K562 treated with DMSO at 1 percent for 24 hours (cell line): ENCODE measurements around the gene EPX. TPM values are rescaled to one million over a fixed set of nuclear protein-coding genes. Genes with fewer than 3 reads are reported as not detected.

Source experiments
- total RNA-seq: library from RNA; unstranded; fragments of 300-600 nt; gene quantifications from 2 replicates; pipeline ENCODE4 v1.2.3, GENCODE V29; 2022; ENCODE audit warnings: low read depth; ENCODE audit not compliant: insufficient read depth

Gene EPX
- total RNA-seq = 0.24 and 0.60 TPM in 2 replicates

GRCh38 chr17:58192612-58193011 lies at the start of gene EPX:
TSS of gene EPX (plus strand) at chr17:58192726. CDS start at chr17:58192847, 121 bp downstream.

GRCh38 chr17:58147930-58148434 lies 44.5 kb upstream of the EPX start, which contains the start of gene OR4D1:
TSS of gene OR4D1 (plus strand) at chr17:58148384. CDS start at chr17:58155154, 6,770 bp downstream.

GRCh38 chr17:58166682-58167081 lies 25.8 kb upstream of the EPX start, which contains the start of gene OR4D2:
TSS of gene OR4D2 (plus strand) at chr17:58166982. CDS start at chr17:58169656, 2,674 bp downstream.

GRCh38 chr17:58219007-58219788 lies 26.7 kb downstream of the EPX start, which contains the start of gene MKS1:
TSS of gene MKS1 (minus strand) at chr17:58219255. CDS start at chr17:58219230, 25 bp downstream.

GRCh38 chr17:58238147-58238634 lies 45.7 kb downstream of the EPX start, which contains the start of gene LPO:
TSS of gene LPO (plus strand) at chr17:58238584. CDS start at chr17:58242980, 4,396 bp downstream.

Other genes starting within 250 kb of the EPX start
- 4.6 and 6.8 TPM in 2 replicates for gene CUEDC1, start 237.3 kb upstream of the EPX start, total RNA-seq
- 22.4 and 24.7 TPM in 2 replicates for gene VEZF1, start 204.5 kb upstream of the EPX start, total RNA-seq
- 125 and 130 TPM in 2 replicates for gene SRSF1, start 185.5 kb upstream of the EPX start, total RNA-seq
- gene DYNLL2, start 109.3 kb upstream of the EPX start, total RNA-seq = 18.2 and 22.0 TPM in 2 replicates
- not detected in 2 replicates for gene OR4D1, start 44.3 kb upstream of the EPX start, total RNA-seq
- gene OR4D2, start 25.7 kb upstream of the EPX start, total RNA-seq = not detected in 2 replicates
- gene MKS1, start 26.5 kb downstream of the EPX start, total RNA-seq = 23.0 and 25.9 TPM in 2 replicates
- gene LPO, start 45.9 kb downstream of the EPX start, total RNA-seq = 0.90 and 0.97 TPM in 2 replicates
- gene MPO, start 88.2 kb downstream of the EPX start, total RNA-seq = not detected in 2 replicates
- 2.0 and 3.1 TPM in 2 replicates for gene TSPOAP1, start 136.1 kb downstream of the EPX start, total RNA-seq
- 71.2 and 71.3 TPM in 2 replicates for gene SUPT4H1, start 159.5 kb downstream of the EPX start, total RNA-seq
- 3.6 and 4.8 TPM in 2 replicates for gene RNF43, start 224.8 kb downstream of the EPX start, total RNA-seq